Measurements from ENCODE around the gene TMEM151B.
A peak's percentile ranks its signal among the peaks of the same experiment; 100 is the strongest.

The TMEM151B gene

GRCh38 chr6:44251576-44252524, 18.4 kb upstream of the TMEM151B start:
- Mint-ChIP-seq H3K27me3 (no peaks in the 10 kb centered on the region), H3K4me3 (no peak overlapping the region), H3K9me3 (no peaks in the 10 kb centered on the region), H3K27ac (no peak overlapping the region), H3K4me1 (ENCODE audit: low read depth) (peaks cover 77% of the 10 kb centered on the region), H3K36me3 (ENCODE audit: low read depth) (peaks cover 99% of the 10 kb centered on the region)
- intact Hi-C loops (cut with micrococcal nuclease), result no loop called here

- no peak overlapping the region for H3K27ac Mint-ChIP-seq
- intact Hi-C loops (cut with micrococcal nuclease), result loop anchor here (1.0 kb wide), 1 partner anchor 81 kb away; no protein-coding TSS in a partner anchor
- H3K4me3 Mint-ChIP-seq, result no peak overlapping the region
- H3K4me1 Mint-ChIP-seq (ENCODE audit: low read depth), result peaks cover 83% of the 10 kb centered on the region
- no peaks in the 10 kb centered on the region for H3K27me3 Mint-ChIP-seq
- H3K36me3 Mint-ChIP-seq (ENCODE audit: low read depth), result peaks cover 97% of the 10 kb centered on the region
- no peaks in the 10 kb centered on the region for H3K9me3 Mint-ChIP-seq
Observed at GRCh38 chr6:44253307-44254101, 16.7 kb upstream of the TMEM151B start.

GRCh38 chr6:44254191-44255104, 15.8 kb upstream of the TMEM151B start:
- no peak overlapping the region for H3K4me3 Mint-ChIP-seq
- H3K27me3 Mint-ChIP-seq, result no peaks in the 10 kb centered on the region
- peaks cover 97% of the 10 kb centered on the region for H3K36me3 Mint-ChIP-seq (ENCODE audit: low read depth)
- H3K27ac Mint-ChIP-seq, result no peak overlapping the region
- no peaks in the 10 kb centered on the region for H3K9me3 Mint-ChIP-seq
- intact Hi-C loops (cut with micrococcal nuclease), result no loop called here
- peaks cover 81% of the 10 kb centered on the region for H3K4me1 Mint-ChIP-seq (ENCODE audit: low read depth)

GRCh38 chr6:44255105-44255808, 15.0 kb upstream of the TMEM151B start:
- H3K27me3 Mint-ChIP-seq, result no peaks in the 10 kb centered on the region
- peak overlapping the region; percentile 16 for H3K27ac Mint-ChIP-seq
- intact Hi-C loops (cut with micrococcal nuclease), result no loop called here
- H3K36me3 Mint-ChIP-seq (ENCODE audit: low read depth), result peaks cover 97% of the 10 kb centered on the region
- no peaks in the 10 kb centered on the region for H3K9me3 Mint-ChIP-seq
- no peak overlapping the region for H3K4me3 Mint-ChIP-seq
- peaks cover 81% of the 10 kb centered on the region for H3K4me1 Mint-ChIP-seq (ENCODE audit: low read depth)

- intact Hi-C loops (cut with micrococcal nuclease), result no loop called here
- Mint-ChIP-seq H3K27ac (peak overlapping the region; percentile 86), H3K4me3 (peak overlapping the region; percentile 89), H3K4me1 (ENCODE audit: low read depth) (peaks cover 87% of the 10 kb centered on the region), H3K9me3 (no peaks in the 10 kb centered on the region), H3K36me3 (ENCODE audit: low read depth) (peaks cover 97% of the 10 kb centered on the region), H3K27me3 (no peaks in the 10 kb centered on the region)
Observed at GRCh38 chr6:44255871-44256774, 14.1 kb upstream of the TMEM151B start.

- Mint-ChIP-seq H3K36me3 (ENCODE audit: low read depth) (peaks cover 97% of the 10 kb centered on the region), H3K27ac (peak overlapping the region; percentile 86), H3K9me3 (no peaks in the 10 kb centered on the region), H3K27me3 (no peaks in the 10 kb centered on the region), H3K4me3 (peak overlapping the region; percentile 89), H3K4me1 (ENCODE audit: low read depth) (peaks cover 90% of the 10 kb centered on the region)
- intact Hi-C loops (cut with micrococcal nuclease), result no loop called here
Observed at GRCh38 chr6:44256775-44257024, 13.6 kb upstream of the TMEM151B start.

GRCh38 chr6:44257025-44257752, 13.1 kb upstream of the TMEM151B start, which contains the start of gene SLC35B2:
Gene SLC35B2, minus strand, starts transcription at chr6:44257528. Its CDS starts 118 bp downstream, at chr6:44257410.
- Mint-ChIP-seq H3K36me3 (ENCODE audit: low read depth) (peaks cover 97% of the 10 kb centered on the region), H3K9me3 (no peaks in the 10 kb centered on the region), H3K4me1 (ENCODE audit: low read depth) (peaks cover 90% of the 10 kb centered on the region)

GRCh38 chr6:44257753-44258324, 12.4 kb upstream of the TMEM151B start:
- Mint-ChIP-seq H3K36me3 (ENCODE audit: low read depth) (peaks cover 97% of the 10 kb centered on the region), H3K27ac (peak overlapping the region; percentile 86)

More at GRCh38 chr6:44257025-44257752, 13.1 kb upstream of the TMEM151B start, which contains the start of gene SLC35B2:
- H3K4me3 Mint-ChIP-seq, result peak within 1 kb of the TSS; percentile 89
- H3K27me3 Mint-ChIP-seq, result no peaks in the 10 kb centered on the region
- H3K27ac Mint-ChIP-seq, result peak within 1 kb of the TSS; percentile 86
- intact Hi-C loops (cut with micrococcal nuclease), result no loop called here

GRCh38 chr6:44258325-44258863, 11.9 kb upstream of the TMEM151B start:
- intact Hi-C loops (cut with micrococcal nuclease), result no loop called here
- H3K4me1 Mint-ChIP-seq (ENCODE audit: low read depth), result peaks cover 88% of the 10 kb centered on the region
- peaks cover 97% of the 10 kb centered on the region for H3K36me3 Mint-ChIP-seq (ENCODE audit: low read depth)
- peak overlapping the region; percentile 43 for H3K4me3 Mint-ChIP-seq
- H3K27me3 Mint-ChIP-seq, result no peaks in the 10 kb centered on the region
- peak overlapping the region; percentile 86 for H3K27ac Mint-ChIP-seq
- H3K9me3 Mint-ChIP-seq, result no peaks in the 10 kb centered on the region

More at GRCh38 chr6:44257753-44258324, 12.4 kb upstream of the TMEM151B start:
- Mint-ChIP-seq H3K4me3 (peak overlapping the region; percentile 89), H3K4me1 (ENCODE audit: low read depth) (peaks cover 90% of the 10 kb centered on the region), H3K27me3 (no peaks in the 10 kb centered on the region), H3K9me3 (no peaks in the 10 kb centered on the region)
- intact Hi-C loops (cut with micrococcal nuclease), result no loop called here

GRCh38 chr6:44258921-44259320, 11.3 kb upstream of the TMEM151B start:
- H3K4me3 Mint-ChIP-seq, result peak overlapping the region; percentile 43
- peaks cover 97% of the 10 kb centered on the region for H3K36me3 Mint-ChIP-seq (ENCODE audit: low read depth)
- H3K9me3 Mint-ChIP-seq, result no peaks in the 10 kb centered on the region
- intact Hi-C loops (cut with micrococcal nuclease), result no loop called here
- H3K4me1 Mint-ChIP-seq (ENCODE audit: low read depth), result peaks cover 86% of the 10 kb centered on the region
- peak overlapping the region; percentile 86 for H3K27ac Mint-ChIP-seq
- H3K27me3 Mint-ChIP-seq, result no peaks in the 10 kb centered on the region

- Mint-ChIP-seq H3K4me1 (ENCODE audit: low read depth) (peaks cover 79% of the 10 kb centered on the region), H3K4me3 (no peak overlapping the region), H3K36me3 (ENCODE audit: low read depth) (peaks cover 97% of the 10 kb centered on the region), H3K27me3 (no peaks in the 10 kb centered on the region), H3K27ac (no peak overlapping the region), H3K9me3 (no peaks in the 10 kb centered on the region)
- intact Hi-C loops (cut with micrococcal nuclease), result loop anchor here (5.0 kb wide), 1 partner anchor 163 kb away; no protein-coding TSS in a partner anchor
Observed at GRCh38 chr6:44260011-44260410, 10.2 kb upstream of the TMEM151B start.
